SU-DHL-6 (cell line): ENCODE results near the gene ARF4.

Source experiments
- CTCF ChIP-seq: fragments of 200-600 bp; sonication (generic); IDR thresholded peaks from one replicate; pipeline ENCODE4 v1.5.1; 2017; ENCODE audit warnings: antibody characterized with exemption, mild to moderate bottlenecking, low read length, moderate library complexity; ENCODE audit not compliant: insufficient read depth, poor library complexity, severe bottlenecking
- EZH2phosphoT487 ChIP-seq: fragments of 200-600 bp; sonication (generic), shearing (Covaris generic); conservative IDR thresholded peaks from 2 replicates; pipeline ENCODE4 v1.6.1; 2018; ENCODE audit warnings: mild to moderate bottlenecking, antibody characterized with exemption, low read length, moderate library complexity, mixed read lengths

- TF ChIP-seq CTCF (no peak), EZH2phosphoT487 (no peak)
Measured at GRCh38 chr3:57600195-57600594, 3.1 kb upstream of the ARF4 start.
